H9 (cell line): ENCODE measurements around the gene GPC6. TPM values are rescaled to one million over a fixed set of nuclear protein-coding genes. Genes with fewer than 3 reads are reported as not detected.

Experiments used
- DNase-seq: peaks from one replicate; pipeline ENCODE4 v3.0.0-alpha.2; 2017
- H2AFZ ChIP-seq: one replicate; pipeline ENCODE4 v1.6.1; 2013; ENCODE audit warnings: mild to moderate bottlenecking, low read length, control low read depth, moderate library complexity
- H2AK5ac ChIP-seq: 2 replicates; pipeline ENCODE4 v1.6.1; 2013; ENCODE audit warnings: low read length, control low read depth, mixed read lengths; ENCODE audit not compliant: insufficient read length
- H2BK120ac ChIP-seq: one replicate; pipeline ENCODE4 v1.6.1; 2013; ENCODE audit warnings: low read depth, mild to moderate bottlenecking, low read length, control low read depth, inconsistent platforms; ENCODE audit not compliant: poor library complexity, severe bottlenecking
- H2BK12ac ChIP-seq: 2 replicates; pipeline ENCODE4 v1.6.1; 2013; ENCODE audit warnings: low read length, control low read depth, mixed read lengths, low read depth; ENCODE audit not compliant: insufficient read length
- H2BK15ac ChIP-seq: 2 replicates; pipeline ENCODE4 v1.6.1; 2013; ENCODE audit warnings: low read depth, low read length, control low read depth
- H2BK20ac ChIP-seq: one replicate; pipeline ENCODE4 v1.6.1; 2013; ENCODE audit warnings: low read depth, mild to moderate bottlenecking, low read length, control low read depth, inconsistent platforms; ENCODE audit not compliant: poor library complexity, severe bottlenecking
- H2BK5ac ChIP-seq: 2 replicates; pipeline ENCODE4 v1.6.1; 2013; ENCODE audit warnings: low read length, control low read depth, mixed read lengths; ENCODE audit not compliant: insufficient read length
- H3K14ac ChIP-seq: 2 replicates; pipeline ENCODE4 v1.6.1; 2013; ENCODE audit warnings: low read length, control low read depth; ENCODE audit not compliant: insufficient read depth
- H3K18ac ChIP-seq: 2 replicates; pipeline ENCODE4 v1.6.1; 2013; ENCODE audit warnings: low read depth, mild to moderate bottlenecking, mixed read lengths, low read length, control low read depth; ENCODE audit not compliant: insufficient read length
- H3K23ac ChIP-seq: 2 replicates; pipeline ENCODE4 v1.6.1; 2013; ENCODE audit warnings: low read length, control low read depth, mixed read lengths, low read depth; ENCODE audit not compliant: insufficient read length
- H3K23me2 ChIP-seq: 2 replicates; pipeline ENCODE4 v1.6.1; 2013; ENCODE audit warnings: low read depth, mild to moderate bottlenecking, mixed read lengths, low read length, control low read depth; ENCODE audit not compliant: insufficient read length, poor library complexity, severe bottlenecking
- H3K27ac ChIP-seq: 2 replicates; pipeline ENCODE4 v1.5.1; 2013; ENCODE audit warnings: low read length, control low read depth, mixed read lengths, low read depth; ENCODE audit not compliant: insufficient read length
- H3K27me3 ChIP-seq: 2 replicates; pipeline ENCODE4 v1.6.1; 2013; ENCODE audit warnings: low read length, control low read depth, inconsistent platforms; ENCODE audit not compliant: insufficient read depth
- H3K4ac ChIP-seq: 2 replicates; pipeline ENCODE4 v1.6.1; 2013; ENCODE audit warnings: low read depth, mild to moderate bottlenecking, control low read depth, inconsistent platforms, low read length, moderate library complexity
- H3K4me1 ChIP-seq: 2 replicates; pipeline ENCODE4 v1.6.1; 2013; ENCODE audit warnings: low read length, control low read depth, inconsistent platforms; ENCODE audit not compliant: insufficient read depth
- H3K4me2 ChIP-seq: 2 replicates; pipeline ENCODE4 v1.6.1; 2013; ENCODE audit warnings: low read length, control low read depth, mixed read lengths; ENCODE audit not compliant: insufficient read length, insufficient read depth
- H3K56ac ChIP-seq: 2 replicates; pipeline ENCODE4 v1.6.1; 2013; ENCODE audit warnings: low read depth, mild to moderate bottlenecking, mixed read lengths, low read length, control low read depth; ENCODE audit not compliant: insufficient read length
- H3K79me1 ChIP-seq: 2 replicates; pipeline ENCODE4 v1.6.1; 2013; ENCODE audit warnings: low read depth, mild to moderate bottlenecking, moderate library complexity, low read length, control low read depth, inconsistent platforms; ENCODE audit not compliant: insufficient read depth, poor library complexity, severe bottlenecking
- H3K79me2 ChIP-seq: 2 replicates; pipeline ENCODE4 v1.6.1; 2013; ENCODE audit warnings: low read length, control low read depth, inconsistent platforms; ENCODE audit not compliant: insufficient read depth
- H3K9ac ChIP-seq: 2 replicates; pipeline ENCODE4 v1.6.1; 2013; ENCODE audit warnings: low read length, control low read depth, mixed read lengths; ENCODE audit not compliant: insufficient read length; ENCODE audit errors: extremely low read depth
- H3K9me3 ChIP-seq: one replicate; pipeline ENCODE4 v1.6.1; 2013; ENCODE audit warnings: low read depth, low read length, inconsistent platforms; ENCODE audit not compliant: control insufficient read depth
- H3T11ph ChIP-seq: one replicate; pipeline ENCODE4 v1.6.1; 2013; ENCODE audit warnings: mild to moderate bottlenecking, low read length, control low read depth, inconsistent platforms
- H4K20me1 ChIP-seq: one replicate; pipeline ENCODE4 v1.6.1; 2013; ENCODE audit not compliant: control insufficient read depth, insufficient read length, insufficient read depth
- H4K5ac ChIP-seq: 2 replicates; pipeline ENCODE4 v1.6.1; 2013; ENCODE audit warnings: low read depth, mild to moderate bottlenecking, mixed read lengths, low read length, control low read depth; ENCODE audit not compliant: insufficient read length
- H4K8ac ChIP-seq: replicated peaks from 2 replicates; pipeline ENCODE4 v1.6.1; 2013; ENCODE audit warnings: low read length, control low read depth, mixed read lengths, low read depth; ENCODE audit not compliant: insufficient read length
- H4K91ac ChIP-seq: 2 replicates; pipeline ENCODE4 v1.6.1; 2013; ENCODE audit warnings: low read depth, mild to moderate bottlenecking, moderate library complexity, mixed read lengths, low read length, control low read depth; ENCODE audit not compliant: insufficient read length
- H3K27ac Mint-ChIP-seq, 3 experiments: 2 replicates in 2 of 3; 3 replicates in 1 of 3; pipeline ENCODE4 v1.8.0; 2020 to 2021; ENCODE audit warnings: mixed read lengths in 3 of 3, mild to moderate bottlenecking in 1 of 3, moderate library complexity in 1 of 3
- H3K27me3 Mint-ChIP-seq: 2 replicates; pipeline ENCODE4 v1.8.0; 2021; ENCODE audit warnings: low read depth, mild to moderate bottlenecking, moderate library complexity, mixed read lengths
- H3K36me3 Mint-ChIP-seq, 3 experiments: 2 replicates in 2 of 3; 3 replicates in 1 of 3; pipeline ENCODE4 v1.8.0; 2020 to 2021; ENCODE audit warnings: low read depth in 3 of 3, mixed read lengths in 3 of 3; ENCODE audit not compliant: insufficient read depth in 1 of 3
- H3K4me1 Mint-ChIP-seq, 2 experiments: 2 replicates each; pipeline ENCODE4 v1.8.0; 2020; ENCODE audit warnings: mixed read lengths in 2 of 2
- H3K4me3 Mint-ChIP-seq, 2 experiments: 2 replicates in 1 of 2; 3 replicates in 1 of 2; pipeline ENCODE4 v1.8.0; 2020 to 2021; ENCODE audit warnings: mild to moderate bottlenecking in 2 of 2, mixed read lengths in 2 of 2, moderate library complexity in 1 of 2
- H3K9me3 Mint-ChIP-seq, 2 experiments: 2 replicates in 1 of 2; 3 replicates in 1 of 2; pipeline ENCODE4 v1.8.0; 2020; ENCODE audit warnings: mild to moderate bottlenecking in 2 of 2, mixed read lengths in 2 of 2, moderate library complexity in 1 of 2
- WGBS: extraction: QIAGEN DNeasy Blood & Tissue Kit; methylation state at CpG from one replicate; pipeline ENCODE4 v1.1.7; 2013; ENCODE audit warnings: missing lambda C conversion rate, low lambda C conversion rate, mixed read lengths; ENCODE audit not compliant: insufficient read length; ENCODE audit errors: extremely low coverage; 5-methylcytosine and 5-hydroxymethylcytosine counted together
- total RNA-seq: library from RNA; stranded (reverse); gene quantifications from 2 replicates; pipeline ENCODE4 v1.2.1, GENCODE V29; 2021
- TF ChIP-seq, protein P1 (sequence below): fragments of 200-600 bp; sonication (generic); conservative IDR thresholded peaks from 3 replicates; pipeline ENCODE4 v1.8.0; 2021; ENCODE audit warnings: antibody characterized with exemption, mild to moderate bottlenecking

GPC6 gene
- total RNA-seq, 1 experiment from 2014 or later = 15.6 TPM

DNA sequence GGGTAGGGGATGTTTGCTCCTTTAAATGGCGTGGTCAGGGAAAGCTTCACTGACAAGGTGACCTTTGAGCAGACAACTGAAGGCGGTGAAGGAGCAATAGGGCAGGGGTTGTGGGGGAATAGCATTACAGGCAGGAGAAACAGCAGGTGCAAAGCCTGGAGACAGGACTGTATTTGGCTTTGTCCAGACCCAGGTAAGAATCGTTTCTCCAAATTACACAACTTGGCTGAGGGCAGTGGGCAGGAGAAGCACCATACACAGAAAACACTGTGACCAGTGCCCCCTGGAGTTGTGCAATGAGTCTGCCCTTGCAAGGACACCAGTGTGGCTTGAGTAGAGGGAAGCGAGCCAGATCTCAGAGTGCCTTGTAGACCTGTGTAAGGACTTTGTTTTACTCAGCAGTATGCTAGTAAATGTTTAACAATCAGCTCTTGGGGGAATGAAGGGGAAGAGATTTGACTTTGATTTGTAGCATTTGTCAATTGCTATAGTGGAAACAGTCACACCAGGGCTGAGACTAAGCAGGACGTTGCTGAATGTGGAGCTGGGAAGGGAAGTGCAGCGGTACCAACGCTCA, 892.8 kb downstream of the GPC6 start:
- H3K9ac ChIP-seq = no peak overlapping the region
- no peak for DNase-seq
- no peak overlapping the region for H3K27ac ChIP-seq
- no peaks in the 10 kb centered on the region for H4K20me1 ChIP-seq
- WGBS = no CpG with 5 or more reads among the region's 7 CpGs
- Mint-ChIP-seq H3K4me3 (no peak overlapping the region), H3K27me3 (no peaks in the 10 kb centered on the region), H3K27ac (no peak overlapping the region), H3K4me1 (peaks cover 9 to 10% of the 10 kb centered on the region in 2 experiments), H3K9me3 (no peaks in the 10 kb centered on the region), H3K36me3 (no peaks in the 10 kb centered on the region)
- H2BK12ac ChIP-seq = no peak overlapping the region
- H2BK15ac ChIP-seq = no peak overlapping the region
- no peak overlapping the region for H2BK120ac ChIP-seq
- H2AFZ ChIP-seq = no peak overlapping the region
- no peak overlapping the region for H2AK5ac ChIP-seq
- H3K79me2 ChIP-seq = no peaks in the 10 kb centered on the region
- H3K4ac ChIP-seq = no peak overlapping the region
- H3K79me1 ChIP-seq = no peaks in the 10 kb centered on the region
- H4K8ac ChIP-seq = no peak overlapping the region
- no peaks in the 10 kb centered on the region for H3K23me2 ChIP-seq
- TF ChIP-seq, protein P1, sequence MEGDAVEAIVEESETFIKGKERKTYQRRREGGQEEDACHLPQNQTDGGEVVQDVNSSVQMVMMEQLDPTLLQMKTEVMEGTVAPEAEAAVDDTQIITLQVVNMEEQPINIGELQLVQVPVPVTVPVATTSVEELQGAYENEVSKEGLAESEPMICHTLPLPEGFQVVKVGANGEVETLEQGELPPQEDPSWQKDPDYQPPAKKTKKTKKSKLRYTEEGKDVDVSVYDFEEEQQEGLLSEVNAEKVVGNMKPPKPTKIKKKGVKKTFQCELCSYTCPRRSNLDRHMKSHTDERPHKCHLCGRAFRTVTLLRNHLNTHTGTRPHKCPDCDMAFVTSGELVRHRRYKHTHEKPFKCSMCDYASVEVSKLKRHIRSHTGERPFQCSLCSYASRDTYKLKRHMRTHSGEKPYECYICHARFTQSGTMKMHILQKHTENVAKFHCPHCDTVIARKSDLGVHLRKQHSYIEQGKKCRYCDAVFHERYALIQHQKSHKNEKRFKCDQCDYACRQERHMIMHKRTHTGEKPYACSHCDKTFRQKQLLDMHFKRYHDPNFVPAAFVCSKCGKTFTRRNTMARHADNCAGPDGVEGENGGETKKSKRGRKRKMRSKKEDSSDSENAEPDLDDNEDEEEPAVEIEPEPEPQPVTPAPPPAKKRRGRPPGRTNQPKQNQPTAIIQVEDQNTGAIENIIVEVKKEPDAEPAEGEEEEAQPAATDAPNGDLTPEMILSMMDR = peak; percentile 44; the same call in 2 of the 3 replicates
- no peak overlapping the region for H2BK5ac ChIP-seq
- H3K18ac ChIP-seq = no peak overlapping the region
- no peak overlapping the region for H3K23ac ChIP-seq
- no peak overlapping the region for H3K56ac ChIP-seq
- no peak overlapping the region for H3K14ac ChIP-seq
- H2BK20ac ChIP-seq = no peak overlapping the region
- no peak overlapping the region for H3T11ph ChIP-seq
- no peaks in the 10 kb centered on the region for H3K9me3 ChIP-seq
- H4K91ac ChIP-seq = no peak overlapping the region
- H3K27me3 ChIP-seq = no peaks in the 10 kb centered on the region
- H3K4me1 ChIP-seq = no peaks in the 10 kb centered on the region
- H3K4me2 ChIP-seq = no peak overlapping the region
- no peak overlapping the region for H4K5ac ChIP-seq
